Adipocyte (in vitro differentiated cells): ENCODE results near the gene PAFAH1B2.
"Not testable (repeated sequence)": the region's sequence is repeated elsewhere in the genome, so short reads cannot be mapped to it uniquely, and the experiment has no call there.

Experiments
- DNase-seq: peaks from one replicate; pipeline ENCODE4 v3.0.0-alpha.2; 2015; ENCODE audit warnings: low read depth
- H3K27me3 ChIP-seq: replicated peaks from 2 replicates; pipeline ENCODE4 v1.7.0; 2013; ENCODE audit warnings: mild to moderate bottlenecking, low read length, moderate library complexity; ENCODE audit not compliant: control insufficient read depth, insufficient read depth
- H3K36me3 ChIP-seq: 2 replicates; pipeline ENCODE4 v1.7.0; 2013; ENCODE audit warnings: low read length, mild to moderate bottlenecking, moderate library complexity; ENCODE audit not compliant: control insufficient read depth, insufficient read depth, severe bottlenecking
- H3K4me1 ChIP-seq: 2 replicates; pipeline ENCODE4 v1.7.0; 2013; ENCODE audit warnings: mild to moderate bottlenecking, low read length, moderate library complexity; ENCODE audit not compliant: control insufficient read depth, insufficient read depth
- H3K4me3 ChIP-seq: 2 replicates; pipeline ENCODE4 v1.7.0; 2013; ENCODE audit warnings: mild to moderate bottlenecking, low read length, moderate library complexity
- H3K9ac ChIP-seq: 2 replicates; pipeline ENCODE4 v1.7.0; 2013; ENCODE audit warnings: mild to moderate bottlenecking, low read length, moderate library complexity
- H3K9me3 ChIP-seq: 2 replicates; pipeline ENCODE4 v1.7.0; 2013; ENCODE audit warnings: mild to moderate bottlenecking, low read length, moderate library complexity; ENCODE audit not compliant: control insufficient read depth

PAFAH1B2 gene

GRCh38 chr11:117177534-117178209 lies 33.6 kb downstream of the PAFAH1B2 start:
- DNase-seq, result peak; percentile 16
- H3K9ac ChIP-seq, result peak overlapping the region; percentile 96
- no peaks in the 10 kb centered on the region for H3K9me3 ChIP-seq
- no peaks in the 10 kb centered on the region for H3K27me3 ChIP-seq
- H3K4me3 ChIP-seq, result peak overlapping the region; percentile 94
- peaks cover 10% of the 10 kb centered on the region for H3K36me3 ChIP-seq
- H3K4me1 ChIP-seq, result peaks cover 55% of the 10 kb centered on the region

GRCh38 chr11:117178210-117179034 lies 34.3 kb downstream of the PAFAH1B2 start, which contains the start of gene SIDT2:
Gene SIDT2, plus strand, starts transcription at chr11:117178743. Its CDS starts 521 bp downstream, at chr11:117179264.
- Histone ChIP-seq H3K9ac (peak within 1 kb of the TSS; percentile 96), H3K4me1 (peaks cover 47% of the 10 kb centered on the region), H3K4me3 (peak within 1 kb of the TSS; percentile 94), H3K36me3 (peaks cover 14% of the 10 kb centered on the region), H3K27me3 (no peaks in the 10 kb centered on the region), H3K9me3 (no peaks in the 10 kb centered on the region)
- peak; percentile 98 for DNase-seq

- H3K36me3 ChIP-seq, result peaks cover 23% of the 10 kb centered on the region
- peak; percentile 61 for DNase-seq
- H3K9me3 ChIP-seq, result no peaks in the 10 kb centered on the region
- peaks cover 41% of the 10 kb centered on the region for H3K4me1 ChIP-seq
- H3K9ac ChIP-seq, result peak overlapping the region; percentile 96
- H3K4me3 ChIP-seq, result peak overlapping the region; percentile 94
- no peaks in the 10 kb centered on the region for H3K27me3 ChIP-seq
Measured at GRCh38 chr11:117179048-117179999, 35.2 kb downstream of the PAFAH1B2 start.

- peak overlapping the region; percentile 94 for H3K4me3 ChIP-seq
- peak; percentile 56 for DNase-seq
- peaks cover 26% of the 10 kb centered on the region for H3K36me3 ChIP-seq
- peaks cover 40% of the 10 kb centered on the region for H3K4me1 ChIP-seq
- H3K9ac ChIP-seq, result peak overlapping the region; percentile 96
- no peaks in the 10 kb centered on the region for H3K9me3 ChIP-seq
- no peaks in the 10 kb centered on the region for H3K27me3 ChIP-seq
Measured at GRCh38 chr11:117180020-117180419, 35.9 kb downstream of the PAFAH1B2 start.

GRCh38 chr11:117180661-117181585 lies 36.8 kb downstream of the PAFAH1B2 start:
- H3K9me3 ChIP-seq, result no peaks in the 10 kb centered on the region
- H3K4me1 ChIP-seq, result peaks cover 33% of the 10 kb centered on the region
- peak; percentile 60 for DNase-seq
- peaks cover 33% of the 10 kb centered on the region for H3K36me3 ChIP-seq
- H3K4me3 ChIP-seq, result peak overlapping the region; percentile 94
- no peaks in the 10 kb centered on the region for H3K27me3 ChIP-seq
- H3K9ac ChIP-seq, result peak overlapping the region; percentile 96

- H3K36me3 ChIP-seq, result peaks cover 41% of the 10 kb centered on the region
- H3K9ac ChIP-seq, result no peak overlapping the region
- no peak overlapping the region for H3K4me3 ChIP-seq
- H3K9me3 ChIP-seq, result no peaks in the 10 kb centered on the region
- peaks cover 27% of the 10 kb centered on the region for H3K4me1 ChIP-seq
- DNase-seq, result no peak
- no peaks in the 10 kb centered on the region for H3K27me3 ChIP-seq
Measured at GRCh38 chr11:117181586-117182550, 37.8 kb downstream of the PAFAH1B2 start.

GRCh38 chr11:117182551-117182935 lies 38.5 kb downstream of the PAFAH1B2 start:
- H3K9ac ChIP-seq, result no peak overlapping the region
- no peaks in the 10 kb centered on the region for H3K27me3 ChIP-seq
- peaks cover 27% of the 10 kb centered on the region for H3K4me1 ChIP-seq
- DNase-seq, result no peak
- peaks cover 47% of the 10 kb centered on the region for H3K36me3 ChIP-seq
- H3K4me3 ChIP-seq, result no peak overlapping the region
- H3K9me3 ChIP-seq, result no peaks in the 10 kb centered on the region

GRCh38 chr11:117183178-117183577 lies 39.1 kb downstream of the PAFAH1B2 start:
- H3K4me3 ChIP-seq, DNase-seq, H3K9ac ChIP-seq, H3K27me3 ChIP-seq, H3K9me3 ChIP-seq: not testable (repeated sequence)
- Histone ChIP-seq H3K4me1 (peaks cover 22% of the 10 kb centered on the region), H3K36me3 (peaks cover 54% of the 10 kb centered on the region)

GRCh38 chr11:117183724-117184349 lies 39.8 kb downstream of the PAFAH1B2 start:
- Histone ChIP-seq H3K36me3 (peaks cover 60% of the 10 kb centered on the region), H3K9me3 (no peaks in the 10 kb centered on the region), H3K4me1 (peaks cover 19% of the 10 kb centered on the region), H3K9ac (no peak overlapping the region), H3K27me3 (no peaks in the 10 kb centered on the region), H3K4me3 (no peak overlapping the region)
- no peak for DNase-seq
